ENCODE results near the gene PIK3AP1.
"Not testable (repeated sequence)": the region's sequence is repeated elsewhere in the genome, so short reads cannot be mapped to it uniquely, and the experiment has no call there.

Gene PIK3AP1

DNA sequence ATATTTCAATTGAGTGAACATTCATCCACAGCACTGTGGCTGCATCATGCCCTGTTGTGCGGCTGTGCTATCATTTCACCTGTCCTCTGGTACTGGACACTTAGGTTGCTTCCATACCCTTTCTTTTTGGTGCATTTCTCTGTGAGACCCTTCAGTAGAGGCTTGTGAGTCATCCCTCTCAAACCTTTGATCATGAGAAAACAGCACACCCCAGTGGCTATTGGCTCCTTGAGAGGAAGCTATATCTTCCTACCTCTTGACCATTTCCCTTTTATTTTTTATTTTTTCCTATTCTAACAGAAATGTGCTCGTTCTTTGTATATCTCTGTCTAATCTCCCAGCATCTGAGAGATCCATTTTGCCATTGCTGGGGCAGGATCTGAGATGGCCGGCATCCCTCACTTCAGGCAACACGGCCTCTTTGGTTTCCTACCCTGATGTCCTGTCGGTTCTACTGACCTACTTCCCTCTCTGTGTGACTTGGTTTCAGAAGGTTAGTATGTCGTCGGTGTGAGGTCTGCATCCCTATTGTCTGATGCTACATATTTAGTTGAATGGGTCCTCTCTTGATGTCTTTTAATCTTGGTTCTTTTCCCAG lies 23.8 kb upstream of the PIK3AP1 start:
- TF ChIP-seq, protein P1, sequence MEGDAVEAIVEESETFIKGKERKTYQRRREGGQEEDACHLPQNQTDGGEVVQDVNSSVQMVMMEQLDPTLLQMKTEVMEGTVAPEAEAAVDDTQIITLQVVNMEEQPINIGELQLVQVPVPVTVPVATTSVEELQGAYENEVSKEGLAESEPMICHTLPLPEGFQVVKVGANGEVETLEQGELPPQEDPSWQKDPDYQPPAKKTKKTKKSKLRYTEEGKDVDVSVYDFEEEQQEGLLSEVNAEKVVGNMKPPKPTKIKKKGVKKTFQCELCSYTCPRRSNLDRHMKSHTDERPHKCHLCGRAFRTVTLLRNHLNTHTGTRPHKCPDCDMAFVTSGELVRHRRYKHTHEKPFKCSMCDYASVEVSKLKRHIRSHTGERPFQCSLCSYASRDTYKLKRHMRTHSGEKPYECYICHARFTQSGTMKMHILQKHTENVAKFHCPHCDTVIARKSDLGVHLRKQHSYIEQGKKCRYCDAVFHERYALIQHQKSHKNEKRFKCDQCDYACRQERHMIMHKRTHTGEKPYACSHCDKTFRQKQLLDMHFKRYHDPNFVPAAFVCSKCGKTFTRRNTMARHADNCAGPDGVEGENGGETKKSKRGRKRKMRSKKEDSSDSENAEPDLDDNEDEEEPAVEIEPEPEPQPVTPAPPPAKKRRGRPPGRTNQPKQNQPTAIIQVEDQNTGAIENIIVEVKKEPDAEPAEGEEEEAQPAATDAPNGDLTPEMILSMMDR (IDR thresholded peaks at IDR 0.05; ENCODE audit: insufficient read depth, low read depth, low read length, missing control alignments) = no peak
- DNase-seq (ENCODE audit: low read depth) = no peak
- H3K4me3 ChIP-seq (ENCODE audit: low read length) = no peak overlapping the region

DNA sequence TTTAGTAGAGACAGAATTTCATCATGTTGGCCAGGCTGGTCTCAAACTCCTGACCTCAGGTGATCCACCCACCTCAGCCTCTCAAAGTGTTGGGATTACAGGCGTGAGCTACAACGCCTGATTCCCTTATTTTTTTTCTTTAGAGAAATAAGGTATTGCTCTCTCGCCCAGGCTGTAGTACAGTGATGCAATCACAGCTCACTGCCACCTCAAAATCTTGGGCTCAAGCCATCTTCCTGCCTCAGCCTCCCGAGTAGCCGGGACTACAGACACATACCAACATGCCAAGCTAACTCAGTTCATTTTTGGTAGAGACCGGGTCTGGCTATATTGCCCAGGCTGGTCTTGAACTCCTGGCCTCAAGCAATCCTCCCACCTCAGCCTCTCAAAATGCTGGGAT lies 21.2 kb upstream of the PIK3AP1 start:
- not testable (repeated sequence) for H3K4me3 ChIP-seq (ENCODE audit: low read length); DNase-seq (ENCODE audit: low read depth)

DNA sequence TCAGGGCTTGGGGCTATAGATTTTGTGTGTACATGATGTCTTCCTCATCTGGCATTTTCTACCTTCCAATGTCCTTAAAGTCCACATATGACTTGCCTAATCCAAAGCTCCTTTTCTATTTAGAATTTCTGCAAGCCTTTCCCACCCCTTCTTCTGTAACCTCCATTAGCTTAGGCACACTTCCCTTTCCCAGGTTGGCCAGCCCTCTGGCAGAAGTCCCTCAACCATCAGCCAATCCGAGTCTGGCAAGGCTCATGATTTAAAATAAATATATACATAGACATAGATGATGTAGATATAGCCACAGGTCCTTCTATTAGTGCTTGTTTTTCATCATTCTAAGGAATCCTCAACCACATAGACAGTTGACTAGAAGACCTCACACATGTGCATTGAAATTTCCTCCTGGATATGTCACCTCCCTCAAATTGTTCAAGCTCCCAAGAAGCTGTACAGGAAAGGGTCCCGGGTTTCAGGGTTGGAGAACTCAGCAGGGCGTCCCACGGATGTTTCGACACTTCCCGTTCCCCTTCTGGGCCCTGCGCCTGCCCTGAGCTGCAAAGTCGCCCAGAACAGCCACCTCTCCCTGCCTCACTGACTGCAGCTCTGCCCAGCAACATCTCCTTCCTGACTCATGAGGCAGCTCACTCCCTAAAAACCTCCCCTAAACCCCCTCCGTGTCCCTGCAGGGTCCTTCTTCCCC lies 20.4 kb upstream of the PIK3AP1 start:
- TF ChIP-seq, protein P1 (IDR thresholded peaks at IDR 0.05; ENCODE audit: insufficient read depth, low read depth, low read length, missing control alignments) = no peak
- no peak for DNase-seq (ENCODE audit: low read depth)
- H3K4me3 ChIP-seq (ENCODE audit: low read length) = no peak overlapping the region

DNA sequence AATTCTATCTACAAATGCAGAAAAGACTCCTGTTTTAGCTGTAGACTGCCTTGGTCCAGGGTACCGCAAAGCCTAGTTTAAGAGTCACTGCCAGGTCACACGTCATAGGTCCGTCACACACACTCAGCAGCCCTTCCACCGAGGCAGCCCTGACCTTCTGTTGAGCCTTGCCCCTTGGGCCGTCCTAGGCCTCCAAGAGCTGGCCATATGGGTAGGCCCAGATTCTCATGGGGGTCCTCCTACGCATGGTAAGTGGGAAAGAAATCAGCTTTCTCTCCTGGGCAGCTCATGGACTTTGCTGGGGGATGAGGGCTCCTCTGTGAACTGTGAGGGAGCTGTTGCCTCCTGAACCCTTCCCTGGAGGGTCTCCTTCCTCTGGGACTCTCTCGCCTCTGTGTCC lies 19.8 kb upstream of the PIK3AP1 start:
- H3K4me3 ChIP-seq (ENCODE audit: low read length) = no peak overlapping the region
- DNase-seq (ENCODE audit: low read depth) = no peak
- TF ChIP-seq, protein P1 (IDR thresholded peaks at IDR 0.05; ENCODE audit: insufficient read depth, low read depth, low read length, missing control alignments) = no peak

DNA sequence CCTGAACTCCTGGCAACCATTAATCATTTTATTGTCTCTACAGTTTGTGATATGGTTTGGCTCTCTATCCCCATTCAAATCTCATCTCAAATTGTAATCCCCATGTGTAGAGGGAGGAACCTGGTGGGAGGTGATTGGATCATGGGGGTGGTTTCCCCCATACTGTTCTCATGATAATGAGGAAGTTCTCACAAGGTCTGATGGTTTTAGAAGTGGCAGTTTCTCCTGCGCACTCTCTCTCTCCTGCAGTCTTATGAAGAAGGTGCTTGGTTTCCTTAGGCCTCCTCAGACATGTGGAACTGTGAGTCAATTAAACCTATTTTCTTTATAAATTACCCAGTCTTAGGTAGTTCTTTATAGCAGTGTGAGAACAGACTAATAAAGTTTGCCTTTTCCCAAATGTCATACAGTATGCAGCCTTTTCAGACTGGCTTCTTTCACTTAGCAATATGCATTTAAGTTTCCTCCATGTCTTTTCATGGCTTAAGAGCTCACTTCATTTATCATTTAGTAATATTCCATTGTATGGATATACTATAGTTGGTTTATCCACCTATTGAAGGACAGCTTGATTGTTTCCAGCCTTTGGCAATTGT lies 17.1 kb upstream of the PIK3AP1 start:
- not testable (repeated sequence) for H3K4me3 ChIP-seq (ENCODE audit: low read length); DNase-seq (ENCODE audit: low read depth)

DNA sequence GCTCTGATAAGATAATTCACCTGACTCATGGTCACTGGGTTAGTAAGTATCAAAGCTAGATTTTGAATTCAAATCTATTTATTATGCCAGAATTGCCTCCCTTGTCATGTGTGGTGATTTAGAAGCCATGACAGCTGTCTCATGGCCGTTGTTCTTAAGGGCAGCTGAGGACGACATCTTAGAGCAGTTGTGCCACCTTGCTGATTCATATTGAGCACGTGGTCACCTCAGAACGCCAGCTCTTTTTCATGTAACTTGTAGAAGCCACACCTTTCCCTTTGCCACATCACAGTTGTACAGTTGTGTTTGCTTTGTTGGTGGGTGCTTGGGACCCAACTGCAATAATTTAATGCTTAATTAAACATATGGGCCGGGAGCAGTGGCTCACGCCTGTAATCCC lies 4.3 kb upstream of the PIK3AP1 start:
- DNase-seq (ENCODE audit: low read depth) = no peak
- H3K4me3 ChIP-seq (ENCODE audit: low read length) = no peak overlapping the region
- TF ChIP-seq, protein P1 (IDR thresholded peaks at IDR 0.05; ENCODE audit: insufficient read depth, low read depth, low read length, missing control alignments) = no peak

DNA sequence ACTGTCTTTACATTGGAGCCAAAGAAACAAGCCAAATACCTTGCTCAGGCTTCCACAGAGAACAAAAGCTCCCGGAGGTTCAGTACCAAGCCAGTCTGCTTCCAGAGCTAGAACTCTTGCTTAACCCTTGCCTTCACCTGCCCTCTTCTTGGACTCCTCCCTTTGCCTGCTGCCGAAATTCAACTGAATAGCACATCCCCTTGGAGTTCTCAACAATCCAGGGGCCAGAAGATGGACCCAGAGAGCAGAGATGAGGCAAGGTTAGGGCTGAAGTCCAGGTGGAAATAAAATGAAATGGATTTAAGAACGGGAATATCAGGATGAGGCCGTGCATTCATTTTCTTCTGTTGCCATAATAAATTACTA lies 876 bp upstream of the PIK3AP1 start:
- TF ChIP-seq, protein P1 (IDR thresholded peaks at IDR 0.05; ENCODE audit: insufficient read depth, low read depth, low read length, missing control alignments) = no peak
- no peak overlapping the region for H3K4me3 ChIP-seq (ENCODE audit: low read length)
- DNase-seq (ENCODE audit: low read depth) = no peak

DNA sequence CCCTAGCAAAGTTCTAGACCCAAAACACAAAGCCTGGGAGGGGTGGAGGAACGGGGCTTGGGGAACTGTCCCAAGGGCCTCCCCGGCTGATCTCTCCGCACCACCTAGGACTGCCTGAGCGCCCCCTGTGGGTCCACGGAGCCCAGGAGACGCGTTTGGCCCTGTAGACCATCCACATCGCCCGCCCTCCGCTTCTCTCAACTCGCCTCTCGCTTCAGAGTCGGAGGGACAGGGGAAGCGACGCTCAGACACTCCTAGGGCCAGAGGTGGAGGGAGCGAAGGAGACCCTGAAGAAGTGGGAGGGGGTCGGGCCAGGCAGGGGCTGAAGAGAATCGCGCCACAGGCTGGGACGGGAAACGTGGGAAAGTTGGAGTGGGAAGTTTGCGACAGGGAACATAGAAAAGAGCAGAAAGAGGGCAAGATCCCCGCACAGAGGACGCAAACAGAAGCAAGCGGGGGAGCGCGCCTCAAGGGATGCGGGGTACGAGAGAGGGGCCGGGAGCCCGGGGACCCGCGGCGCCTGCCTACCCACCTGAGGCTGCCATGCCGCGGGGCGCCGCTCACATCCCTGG lies 378 bp downstream of the PIK3AP1 start:
- no peak for DNase-seq (ENCODE audit: low read depth)
- TF ChIP-seq, protein P1 (IDR thresholded peaks at IDR 0.05; ENCODE audit: insufficient read depth, low read depth, low read length, missing control alignments) = no peak
- no peak overlapping the region for H3K4me3 ChIP-seq (ENCODE audit: low read length)
